Body of pancreas (tissue), 4 donors: ENCODE data around the gene SOX12.

Experiments
- CTCF ChIP-seq, 7 experiments: fragments of 450-650 bp in 4 of 7; fragments of 200-600 bp in 3 of 7; sonication (generic) in 3 of 7; IDR thresholded peaks; one replicate each; pipeline ENCODE4 v1.5.1; 2016 to 2019; ENCODE audit warnings: antibody characterized with exemption in 7 of 7
- POLR2A ChIP-seq, 3 donors: fragments of 450-650 bp; IDR thresholded peaks; one replicate each; pipeline ENCODE4 v1.6.1; 2016; ENCODE audit warnings: antibody characterized with exemption in 3 of 3, mild to moderate bottlenecking in 2 of 3

GRCh38 chr20:300345-300990, 24.9 kb upstream of the SOX12 start:
- no peak for TF ChIP-seq CTCF (IDR thresholded peaks at IDR 0.05)
- no peak for TF ChIP-seq POLR2A (IDR thresholded peaks at IDR 0.05)
